Measurements from ENCODE around the gene RAMP1.
A peak's percentile ranks its signal among the peaks of the same experiment; 100 is the strongest.
"Not testable (repeated sequence)": the region's sequence is repeated elsewhere in the genome, so short reads cannot be mapped to it uniquely, and the experiment has no call there.

RAMP1 gene

DNA sequence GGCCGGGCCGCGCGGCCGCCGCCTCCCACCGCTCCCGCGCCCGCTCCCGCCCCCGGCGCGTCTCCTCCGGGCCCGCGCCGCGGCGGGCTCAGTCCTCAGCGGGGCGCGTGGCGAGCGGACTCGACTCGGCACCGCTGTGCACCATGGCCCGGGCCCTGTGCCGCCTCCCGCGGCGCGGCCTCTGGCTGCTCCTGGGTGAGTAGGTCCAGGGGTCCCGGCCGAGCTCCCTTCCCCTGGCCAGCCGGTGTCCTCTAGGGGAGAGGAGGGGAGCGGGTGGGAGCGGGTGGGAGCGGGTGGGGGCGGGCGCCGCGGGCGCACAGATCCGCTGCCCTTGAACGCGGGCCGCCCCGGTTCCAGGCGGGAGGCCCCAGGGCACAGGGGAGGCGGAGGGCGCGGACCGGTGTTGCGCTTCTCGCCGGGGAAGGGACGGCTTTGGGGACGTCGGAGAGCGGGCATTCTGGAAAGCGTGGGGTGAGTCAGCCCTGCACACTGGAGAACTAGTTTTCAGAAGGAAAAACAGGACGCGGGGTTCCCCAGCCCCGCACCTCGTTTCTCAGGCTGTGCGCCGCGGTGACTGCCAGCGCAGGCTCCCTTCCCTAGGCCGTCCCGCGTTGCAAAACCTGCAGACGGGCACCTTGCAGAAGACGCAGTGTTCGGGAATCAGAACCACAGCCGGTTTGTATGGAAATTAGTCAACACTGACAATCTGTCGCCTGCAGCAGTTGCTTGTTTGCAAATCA is at the start of gene RAMP1:
Gene RAMP1 (plus strand): TSS at position 91 of the 740 bp plus-strand sequence. CDS start 53 bp downstream, at position 144.
- DNase-seq: no peak

DNA sequence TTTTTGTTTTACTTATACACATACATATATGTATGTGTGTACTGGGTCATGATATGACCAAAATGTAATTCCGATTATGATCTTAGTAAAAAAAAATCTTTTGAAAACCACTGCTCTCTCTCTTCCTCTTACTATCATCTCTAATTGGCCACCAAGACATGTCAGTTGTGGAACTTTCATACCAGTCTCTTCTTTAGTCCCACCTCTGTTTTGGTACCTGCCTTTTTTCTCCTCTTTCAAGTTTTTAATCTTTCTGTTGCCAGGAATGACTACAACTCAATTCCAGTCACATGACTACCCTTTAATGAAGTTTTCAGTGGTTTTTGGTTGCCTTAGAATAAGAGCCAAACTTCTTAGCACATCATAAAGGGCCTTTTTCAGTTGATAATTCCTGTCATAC is 43.8 kb upstream of the RAMP1 start:
- no peak for DNase-seq

DNA sequence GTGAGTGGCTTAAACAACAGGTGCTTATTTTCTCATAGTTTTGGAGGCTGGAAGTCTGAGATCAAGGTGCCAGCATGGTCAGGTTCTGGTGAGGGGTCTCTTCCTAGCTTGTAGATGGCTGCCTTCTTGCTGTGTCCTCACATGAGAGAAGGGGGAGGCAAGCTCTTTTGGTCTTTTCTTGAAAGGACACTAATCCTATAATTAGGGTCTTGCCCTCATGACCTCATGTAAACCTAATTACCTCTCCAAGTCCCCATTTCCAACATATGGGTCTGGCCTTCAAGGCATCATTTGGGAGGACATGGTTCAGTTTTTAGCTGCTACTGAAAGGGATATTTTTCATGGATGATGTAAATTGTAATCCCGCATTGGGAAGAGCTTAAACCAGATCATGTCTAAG is 42.9 kb upstream of the RAMP1 start:
- DNase-seq: no peak

DNA sequence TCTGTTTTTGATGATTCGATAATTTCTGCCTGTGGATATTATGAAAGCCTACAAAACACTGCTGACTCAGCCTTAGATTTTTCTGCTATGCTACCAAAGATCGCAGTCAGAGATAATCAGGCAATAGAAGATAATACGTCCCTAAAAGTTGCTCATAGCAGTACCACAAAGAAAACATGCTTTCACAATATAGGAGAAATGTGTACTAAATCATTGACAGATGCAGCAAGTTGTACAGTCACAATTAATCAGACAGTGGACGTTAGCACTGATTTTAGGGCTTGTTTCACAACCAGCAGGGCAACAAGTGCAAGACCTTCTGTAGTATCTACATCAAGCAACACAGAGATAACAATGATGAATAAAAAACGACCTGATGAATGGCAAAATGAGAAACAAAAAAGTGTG is 41.4 kb upstream of the RAMP1 start:
- DNase-seq: no peak

DNA sequence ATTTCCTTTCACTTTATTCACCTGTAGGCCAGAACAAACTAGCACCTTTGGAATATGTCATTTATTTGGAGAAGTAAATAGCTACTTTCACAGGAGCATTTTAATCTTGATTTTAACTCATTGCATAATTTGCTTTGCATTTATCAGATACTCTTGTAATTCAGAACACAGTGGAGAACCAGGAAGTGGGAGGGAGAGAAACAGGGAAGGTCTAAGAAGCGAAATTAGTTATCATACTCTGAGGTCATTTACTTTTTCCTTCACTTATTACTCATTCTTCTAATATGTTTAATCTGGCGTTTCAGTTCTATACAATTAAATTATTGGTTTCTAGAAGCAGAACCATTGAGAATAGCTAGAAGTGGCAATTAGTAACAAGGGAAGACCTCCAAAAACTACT is 40.2 kb upstream of the RAMP1 start:
- DNase-seq: no peak

DNA sequence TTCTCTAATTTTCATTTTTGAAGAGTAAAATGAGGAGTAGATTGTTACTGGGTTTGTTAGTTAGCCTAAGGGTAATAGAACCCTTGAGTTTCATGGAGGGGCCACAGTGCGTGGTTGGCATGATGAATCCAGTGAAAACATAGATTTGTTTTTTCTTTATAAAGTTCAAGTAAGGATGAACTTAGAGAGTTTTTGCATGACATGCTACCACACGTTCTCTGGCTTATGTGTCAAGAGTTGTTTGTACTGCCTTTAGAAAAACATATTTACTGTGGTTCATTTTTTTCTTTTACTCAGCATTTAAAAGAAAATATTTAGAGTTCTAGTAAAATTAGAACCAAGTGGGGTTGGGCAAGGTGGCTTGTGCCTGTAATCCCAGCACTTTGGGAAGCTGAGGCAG is 39.0 kb upstream of the RAMP1 start:
- no peak for DNase-seq

DNA sequence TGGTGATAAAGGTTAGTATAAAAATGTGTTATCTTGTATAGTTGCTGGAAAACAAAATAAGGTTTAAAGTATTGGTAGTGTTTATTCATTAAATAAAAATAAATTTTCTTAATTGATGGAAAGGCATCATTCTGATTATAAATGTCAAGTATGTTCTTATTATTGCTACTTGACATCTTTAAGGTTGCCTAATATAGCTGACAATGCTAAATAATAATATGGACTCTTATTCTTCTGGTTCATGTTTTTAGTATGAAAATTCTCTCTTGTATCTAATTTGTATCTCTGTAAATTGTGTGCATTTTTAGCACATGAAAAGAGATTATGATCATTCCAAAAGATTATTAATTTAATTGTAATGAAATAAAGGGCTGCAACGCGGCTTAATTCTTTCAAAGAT is 35.9 kb upstream of the RAMP1 start:
- DNase-seq: no peak

DNA sequence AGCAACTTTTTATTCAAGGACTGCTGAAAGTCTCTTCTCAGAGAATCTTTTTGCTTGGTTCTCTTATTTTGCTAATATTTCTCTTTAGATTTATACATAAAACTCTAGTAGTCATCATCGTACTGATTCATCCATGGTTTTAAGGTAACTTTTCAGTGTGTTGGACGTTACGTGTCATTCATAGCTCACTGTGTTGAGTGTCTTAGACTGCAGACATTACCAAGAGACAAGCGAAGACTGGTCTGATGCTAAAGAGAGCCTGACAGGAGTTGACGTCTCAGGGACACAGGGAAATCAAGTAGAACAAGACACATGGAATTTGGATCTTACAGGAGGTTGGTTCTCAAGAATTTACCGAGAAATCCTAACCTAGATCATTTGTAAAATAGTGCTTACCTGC is 35.3 kb upstream of the RAMP1 start:
- DNase-seq: no peak

DNA sequence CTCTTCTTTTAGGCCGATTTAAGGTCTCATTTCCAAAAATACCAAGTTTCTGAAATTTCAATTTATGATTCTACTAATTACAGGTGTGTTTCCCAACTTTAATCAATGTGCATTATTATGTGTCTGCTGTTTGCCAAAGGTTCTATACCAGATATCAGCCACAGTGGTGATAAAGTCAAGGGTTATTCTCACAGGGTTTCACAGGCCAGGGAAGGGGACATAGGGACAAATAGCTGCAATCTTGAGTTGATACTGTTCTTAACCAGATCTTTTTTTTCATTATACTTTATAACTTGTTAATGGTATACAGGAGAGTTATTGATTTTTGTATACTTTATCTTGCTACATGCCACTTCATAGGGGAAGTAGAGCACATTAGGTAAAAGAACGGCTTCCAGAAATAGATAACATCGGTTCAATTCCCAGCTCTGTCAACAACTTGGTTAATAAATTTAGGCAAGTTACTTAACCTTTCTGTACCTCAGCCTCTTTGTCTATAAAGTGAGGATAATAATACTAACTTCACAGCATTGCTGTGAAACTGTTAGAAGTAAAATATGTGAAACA is 31.9 kb upstream of the RAMP1 start:
- no peak for DNase-seq

DNA sequence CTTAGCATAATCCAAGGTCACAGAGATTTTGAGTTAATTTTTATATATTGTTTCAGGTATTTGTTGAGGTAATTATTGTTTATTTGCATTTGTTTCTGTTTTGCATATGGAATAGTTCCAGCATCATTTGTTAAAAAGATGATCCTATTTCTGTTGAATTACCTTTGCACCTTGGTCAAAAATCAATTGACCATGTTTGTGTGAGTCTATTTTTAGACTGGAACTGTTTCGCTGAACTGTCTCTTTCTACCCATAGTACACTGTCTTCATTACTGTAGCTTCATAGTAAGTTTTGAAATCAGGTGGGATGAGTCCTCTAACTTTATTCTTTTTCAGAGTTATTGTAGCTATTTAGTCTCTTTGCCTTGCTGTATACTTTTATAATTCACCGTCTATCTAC is 28.9 kb upstream of the RAMP1 start:
- no peak for DNase-seq

DNA sequence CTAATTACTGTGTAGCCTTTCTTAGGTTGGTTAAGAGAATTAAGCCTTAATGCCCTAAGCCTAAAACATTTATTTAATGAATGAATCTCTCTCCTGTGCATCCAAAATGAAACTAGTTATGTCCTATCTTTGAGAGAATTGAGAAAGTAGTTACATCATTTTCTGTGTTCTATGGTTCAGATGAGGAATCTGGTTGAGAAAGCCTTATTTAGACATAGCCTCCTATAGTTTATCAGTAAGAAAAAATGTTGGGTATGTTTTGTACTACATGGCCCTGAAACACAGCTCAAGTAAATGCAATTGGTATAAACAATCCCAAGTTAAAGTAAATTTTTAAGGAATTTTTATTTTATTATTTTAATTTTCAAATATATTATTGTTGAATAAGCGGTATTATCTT is 25.9 kb upstream of the RAMP1 start:
- DNase-seq: no peak

DNA sequence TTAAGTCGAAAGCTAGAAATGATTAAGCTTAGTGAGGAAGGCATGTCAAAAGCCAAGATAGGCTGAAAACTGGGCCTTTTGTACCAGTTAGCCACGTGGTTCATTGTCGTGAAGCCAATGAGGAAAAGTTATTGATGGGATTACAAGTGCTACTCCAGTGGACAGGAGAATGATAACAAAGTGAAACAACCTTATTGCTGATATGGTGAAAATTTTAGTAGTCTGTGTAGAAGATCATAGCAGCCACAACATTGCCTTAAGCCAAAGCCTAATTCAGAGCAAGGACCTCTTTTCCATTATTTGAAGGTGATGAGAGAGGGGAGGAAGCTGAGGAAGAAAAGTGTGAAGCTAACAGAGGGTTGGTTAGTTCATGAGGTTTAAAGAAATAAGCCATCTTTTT is 24.1 kb upstream of the RAMP1 start:
- DNase-seq: no peak

DNA sequence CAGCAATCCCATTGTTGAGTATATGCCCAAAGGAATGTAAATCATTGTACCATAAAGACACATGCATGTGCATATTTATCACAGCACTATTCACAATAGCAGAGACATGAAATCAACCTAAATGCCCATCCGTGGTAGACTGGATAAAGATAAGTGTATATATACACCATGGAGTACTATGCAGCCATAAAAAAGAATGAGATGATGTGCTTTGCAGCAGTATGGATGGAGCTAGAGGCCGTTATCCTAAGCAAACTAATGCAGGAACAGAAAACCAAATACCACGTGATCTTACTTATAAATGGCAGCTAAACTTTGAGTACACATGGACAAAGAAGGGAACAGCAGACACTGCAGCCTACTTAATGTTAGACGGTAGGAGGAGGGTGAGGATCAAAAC is 18.4 kb upstream of the RAMP1 start:
- DNase-seq: no peak

DNA sequence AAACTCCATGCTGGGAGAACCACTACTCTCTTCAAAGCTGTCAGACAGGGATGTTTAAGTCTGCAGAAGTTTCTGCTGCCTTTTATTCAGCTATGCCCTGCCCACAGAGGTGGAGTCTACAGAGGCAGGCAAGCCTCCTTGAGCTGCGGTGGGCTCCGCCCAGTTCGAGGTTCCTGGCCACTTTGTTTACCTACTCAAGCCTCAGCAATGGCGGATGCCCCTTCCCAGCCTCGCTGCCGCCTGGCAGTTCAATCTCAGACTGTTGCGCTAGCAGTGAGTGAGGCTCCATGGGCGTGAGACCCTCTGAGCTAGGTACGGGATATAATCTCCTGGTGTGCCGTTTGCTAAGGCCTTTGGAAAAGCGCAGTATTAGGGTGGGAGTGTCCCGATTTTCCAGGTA is 10.5 kb upstream of the RAMP1 start:
- DNase-seq: not testable (repeated sequence)

DNA sequence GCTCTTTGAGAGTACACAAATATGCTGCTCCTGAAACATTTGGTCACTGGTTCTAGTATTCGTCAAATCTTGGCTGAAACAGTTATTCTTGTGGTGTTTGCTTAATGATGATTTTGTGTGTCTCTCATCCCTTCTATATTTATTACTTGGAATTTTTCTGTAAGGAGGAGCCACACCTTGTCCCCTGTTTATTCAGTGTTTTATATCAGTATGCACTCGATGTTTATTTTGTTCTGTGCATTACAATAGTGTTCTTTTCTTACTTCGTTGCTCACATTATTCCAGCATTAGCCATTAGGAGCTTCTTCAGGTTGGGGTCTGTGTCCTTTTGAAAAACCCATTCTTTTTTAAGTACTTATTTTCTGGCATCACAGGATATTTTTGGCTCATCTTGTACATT is 5.1 kb upstream of the RAMP1 start:
- DNase-seq: no peak

DNA sequence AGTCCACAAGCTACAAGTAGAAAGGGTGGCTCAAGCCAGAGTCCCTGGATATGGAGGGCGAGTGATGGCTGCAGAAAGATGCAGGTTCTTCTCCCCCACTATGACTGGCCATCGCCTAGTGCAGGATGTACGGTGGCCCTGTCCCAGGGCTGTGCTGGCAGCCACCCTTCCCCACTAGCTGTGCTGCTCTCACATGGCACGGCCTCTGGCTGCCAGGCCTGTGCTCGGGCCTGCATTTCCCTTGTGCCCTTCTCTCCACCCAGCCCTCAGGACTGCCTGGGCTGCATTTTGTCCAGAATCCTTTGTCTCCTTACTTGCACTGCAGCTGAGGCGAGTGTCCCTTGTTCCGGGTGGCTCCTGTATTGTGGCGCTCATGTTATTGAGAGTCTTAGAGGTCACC is 1.6 kb upstream of the RAMP1 start:
- no peak for DNase-seq

DNA sequence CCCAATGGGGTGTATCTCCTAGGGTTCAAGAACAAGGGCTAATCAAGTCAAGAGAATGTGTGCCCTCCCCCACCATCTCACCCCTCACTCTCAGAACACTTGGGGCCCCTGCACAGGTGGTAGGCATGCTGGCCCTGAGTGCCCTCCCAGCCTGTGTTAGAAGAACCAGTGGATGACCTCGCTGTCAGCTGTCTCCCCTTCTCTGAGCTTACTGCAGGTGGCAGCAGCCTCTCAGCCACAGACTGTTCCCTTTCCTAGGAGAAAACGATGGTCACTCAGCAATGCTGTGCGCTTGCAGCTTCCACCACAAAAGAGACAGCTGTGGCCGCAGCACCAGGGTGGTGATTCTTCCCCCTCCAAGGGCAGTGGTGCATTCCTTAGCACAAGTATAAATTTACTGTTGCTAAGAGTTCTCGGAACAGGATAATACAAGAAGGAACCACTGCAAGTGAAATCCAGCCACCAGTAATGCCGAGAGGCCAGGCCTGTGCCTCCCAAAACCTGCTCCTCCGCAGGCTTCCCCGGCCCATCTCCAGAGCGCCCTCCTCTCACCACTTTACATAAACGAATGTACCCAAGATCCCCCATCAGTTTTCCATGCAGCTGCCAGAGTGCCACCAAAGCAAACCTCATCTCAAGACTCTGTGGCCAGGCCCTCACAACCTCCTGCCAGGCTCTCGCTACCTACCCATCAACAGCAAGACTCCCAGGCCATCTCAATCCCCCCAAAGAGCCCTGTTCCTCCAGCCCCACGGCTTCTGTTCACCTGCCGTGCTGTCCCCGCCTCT is 935 bp upstream of the RAMP1 start:
- peak; percentile 54 for DNase-seq

DNA sequence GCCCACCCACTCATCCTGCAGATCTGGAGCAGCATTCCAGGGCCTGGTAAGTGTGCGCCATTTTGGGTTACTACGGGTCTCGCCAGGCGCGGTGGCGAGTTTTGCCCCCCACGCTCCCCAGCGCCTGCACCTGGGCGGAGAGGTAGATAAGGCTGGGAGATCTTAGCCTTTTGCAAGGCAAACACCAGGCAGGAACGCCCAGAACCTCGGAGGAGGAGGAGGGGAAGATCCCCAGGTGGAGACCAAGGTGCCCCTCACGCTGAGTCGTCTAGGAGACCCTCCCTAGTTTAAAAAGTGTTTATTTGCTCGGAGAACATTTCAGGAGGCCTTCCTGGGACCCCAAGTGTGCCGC is 365 bp upstream of the RAMP1 start:
- no peak for DNase-seq

DNA sequence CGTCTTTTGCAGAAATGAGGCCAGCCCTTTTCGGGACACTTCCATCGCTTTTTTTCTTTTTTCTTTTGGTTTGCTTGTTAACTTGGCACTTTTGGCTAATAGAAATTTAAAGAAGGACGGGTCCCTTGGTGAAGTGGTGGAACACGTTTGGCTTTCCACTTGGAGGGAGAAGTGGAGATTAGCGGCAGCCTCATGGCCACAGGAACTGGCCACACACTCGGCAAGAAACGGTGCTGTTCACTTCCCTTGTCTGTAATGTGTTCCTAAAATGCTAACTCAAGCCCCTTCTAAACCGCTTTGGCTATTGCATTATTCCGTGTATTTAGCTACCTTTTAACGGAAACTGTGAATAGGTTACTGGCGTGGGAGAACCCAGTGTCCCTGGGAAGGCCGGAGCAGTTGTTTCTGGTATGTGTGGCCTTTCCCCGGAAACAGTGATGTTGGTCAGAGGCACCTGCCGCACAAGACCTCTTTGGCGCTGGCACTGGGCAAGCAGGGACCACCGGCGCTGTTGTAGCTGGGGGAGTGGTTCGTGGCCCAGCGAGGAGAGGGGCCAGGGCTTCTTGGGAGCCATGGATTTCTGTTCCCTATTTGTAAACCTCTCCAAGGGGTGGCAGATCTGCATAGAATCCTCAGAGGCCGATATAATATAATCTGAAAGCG is 981 bp downstream of the RAMP1 start:
- no peak for DNase-seq

DNA sequence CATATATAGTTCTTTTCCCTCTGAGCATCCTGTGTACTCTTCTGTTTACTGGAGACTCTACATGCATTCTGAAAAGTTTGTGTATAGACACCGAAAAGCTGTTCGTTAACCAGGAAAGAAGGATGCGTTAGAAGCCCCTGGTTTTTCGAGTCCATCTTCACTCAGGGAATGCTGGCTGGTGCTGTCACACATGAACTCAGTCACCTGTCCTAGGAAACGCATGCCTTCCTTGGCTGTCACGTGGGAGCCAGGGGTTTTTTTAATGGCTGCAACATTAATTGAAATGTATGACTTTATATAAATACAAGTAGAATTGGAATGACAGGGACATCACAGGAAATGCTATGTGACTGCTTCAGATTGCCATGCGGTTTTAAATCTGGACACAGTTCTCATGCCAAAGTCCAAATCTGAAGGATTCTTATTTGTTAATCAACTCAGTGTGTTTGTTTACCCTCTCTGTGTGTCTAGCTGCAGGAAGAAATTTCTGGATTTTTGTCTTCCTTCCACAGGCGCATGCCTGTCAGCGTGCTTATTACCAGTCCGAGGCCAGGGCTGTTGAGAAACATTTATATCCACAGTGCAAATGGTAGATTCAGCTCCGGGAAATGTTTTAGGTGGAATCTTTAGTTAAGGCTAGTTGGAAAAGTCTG is 2.6 kb downstream of the RAMP1 start:
- DNase-seq: no peak

DNA sequence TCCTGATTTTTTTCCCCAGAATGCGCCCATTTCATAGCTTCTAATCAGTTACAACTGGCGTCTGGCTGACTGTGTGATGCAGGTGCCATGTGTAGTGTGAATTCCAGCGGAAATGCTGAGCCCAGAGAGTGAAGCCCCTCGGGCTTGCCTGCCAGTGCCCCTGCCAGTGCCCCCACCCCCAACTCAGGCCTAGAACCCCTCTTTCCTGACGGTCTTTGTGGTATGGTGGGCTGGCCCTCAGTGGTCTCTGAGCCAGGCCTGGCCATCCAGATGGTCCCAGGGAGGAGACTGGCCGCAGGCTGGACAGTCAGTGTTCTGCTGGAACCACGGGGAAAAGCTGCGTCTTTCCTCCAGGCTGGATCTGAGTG is 3.1 kb downstream of the RAMP1 start:
- no peak for DNase-seq

DNA sequence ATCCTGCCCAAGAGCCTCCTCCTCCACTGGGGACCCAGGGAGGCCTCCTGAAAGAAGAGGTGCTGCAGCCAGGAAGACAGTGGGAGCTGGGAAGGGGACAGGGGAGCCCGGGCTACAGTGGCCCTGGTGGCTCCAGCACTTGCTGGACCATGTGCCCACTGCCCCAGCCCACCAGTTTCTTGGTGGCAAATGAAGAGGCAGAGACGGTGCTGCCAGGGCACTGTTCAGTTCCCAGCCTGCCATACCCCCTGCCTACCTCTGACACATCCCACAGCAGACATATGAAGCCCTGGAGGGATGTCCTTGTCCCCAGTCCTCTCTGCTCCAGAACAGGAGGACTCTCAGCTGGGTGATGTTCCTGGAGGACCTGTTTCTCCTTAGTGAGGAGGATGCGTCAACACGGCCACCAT is 3.7 kb downstream of the RAMP1 start:
- DNase-seq: no peak

DNA sequence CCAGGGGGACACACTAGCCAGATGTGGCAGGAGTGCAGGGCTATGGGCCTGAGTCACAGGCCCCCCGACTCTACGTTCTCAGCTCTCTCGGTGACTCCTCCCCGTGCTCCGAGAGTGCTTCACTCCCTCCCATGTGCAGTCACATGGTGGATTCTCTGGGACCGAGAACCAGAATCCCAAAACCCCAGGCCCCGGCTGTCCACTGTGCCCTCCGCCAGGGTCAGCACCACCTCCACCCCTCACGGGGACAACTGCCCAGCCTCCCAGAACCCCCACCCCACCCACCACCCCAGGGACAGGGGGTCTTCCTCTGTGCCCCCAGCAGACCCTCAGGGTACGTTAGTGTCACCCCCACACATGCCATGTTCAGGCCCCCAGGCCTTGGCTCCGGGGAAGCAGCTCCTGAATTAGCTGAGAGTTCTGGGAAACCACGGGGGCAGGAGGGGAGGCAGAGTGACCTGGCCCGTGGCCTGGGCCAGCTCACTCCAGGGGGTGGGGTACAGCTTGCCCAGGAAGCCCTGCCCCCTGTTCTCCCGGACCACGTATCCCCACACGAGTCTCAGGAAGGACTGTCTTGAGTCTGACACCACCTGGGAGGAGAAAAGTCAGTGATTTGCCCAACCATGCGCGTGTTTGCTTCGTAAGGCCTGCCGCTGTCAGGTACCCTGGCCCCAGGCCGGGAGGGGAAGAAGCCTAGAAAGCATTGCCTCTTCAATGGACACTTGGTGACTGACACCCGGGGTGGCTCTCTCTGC is 4.4 kb downstream of the RAMP1 start:
- no peak for DNase-seq
